WTC11 (cell line): ENCODE measurements around the gene ANKRD36.
"Not testable (repeated sequence)": the region's sequence is repeated elsewhere in the genome, so short reads cannot be mapped to it uniquely, and the experiment has no call there.

Experiments used
- TF ChIP-seq, protein P1 (sequence below): fragments of 200-600 bp; IDR thresholded peaks from 2 replicates; pipeline ENCODE4 v1.8.0; 2022; ENCODE audit warnings: antibody characterized with exemption
- TF ChIP-seq, protein P2 (sequence below): sonication (generic); formaldehyde crosslinking; IDR thresholded peaks from 2 replicates; pipeline ENCODE4 v1.8.1; 2023; ENCODE audit warnings: mild to moderate bottlenecking, missing genetic modification reagents, moderate library complexity

DNA sequence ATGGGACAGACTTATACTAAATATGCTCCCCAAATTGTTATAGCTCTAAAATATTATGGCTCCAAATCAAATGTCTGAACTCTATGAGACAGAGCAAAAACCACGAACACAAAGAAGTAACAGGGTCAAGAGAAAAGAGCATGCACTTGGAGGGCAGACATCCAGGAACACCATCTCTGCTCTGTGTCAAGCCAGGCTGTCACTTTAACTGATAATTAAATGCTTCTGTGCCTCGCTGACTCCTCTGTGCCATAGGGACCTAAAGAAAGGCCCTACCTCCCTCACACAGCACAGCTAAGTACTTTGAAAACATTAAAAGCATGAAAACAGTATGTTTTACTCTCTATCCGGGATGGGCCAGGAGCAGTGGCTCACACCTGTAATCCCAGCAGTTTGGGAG lies 42.0 kb upstream of the ANKRD36 start:
- TF ChIP-seq, protein P1, sequence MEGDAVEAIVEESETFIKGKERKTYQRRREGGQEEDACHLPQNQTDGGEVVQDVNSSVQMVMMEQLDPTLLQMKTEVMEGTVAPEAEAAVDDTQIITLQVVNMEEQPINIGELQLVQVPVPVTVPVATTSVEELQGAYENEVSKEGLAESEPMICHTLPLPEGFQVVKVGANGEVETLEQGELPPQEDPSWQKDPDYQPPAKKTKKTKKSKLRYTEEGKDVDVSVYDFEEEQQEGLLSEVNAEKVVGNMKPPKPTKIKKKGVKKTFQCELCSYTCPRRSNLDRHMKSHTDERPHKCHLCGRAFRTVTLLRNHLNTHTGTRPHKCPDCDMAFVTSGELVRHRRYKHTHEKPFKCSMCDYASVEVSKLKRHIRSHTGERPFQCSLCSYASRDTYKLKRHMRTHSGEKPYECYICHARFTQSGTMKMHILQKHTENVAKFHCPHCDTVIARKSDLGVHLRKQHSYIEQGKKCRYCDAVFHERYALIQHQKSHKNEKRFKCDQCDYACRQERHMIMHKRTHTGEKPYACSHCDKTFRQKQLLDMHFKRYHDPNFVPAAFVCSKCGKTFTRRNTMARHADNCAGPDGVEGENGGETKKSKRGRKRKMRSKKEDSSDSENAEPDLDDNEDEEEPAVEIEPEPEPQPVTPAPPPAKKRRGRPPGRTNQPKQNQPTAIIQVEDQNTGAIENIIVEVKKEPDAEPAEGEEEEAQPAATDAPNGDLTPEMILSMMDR: not testable (repeated sequence)
- TF ChIP-seq, protein P2, sequence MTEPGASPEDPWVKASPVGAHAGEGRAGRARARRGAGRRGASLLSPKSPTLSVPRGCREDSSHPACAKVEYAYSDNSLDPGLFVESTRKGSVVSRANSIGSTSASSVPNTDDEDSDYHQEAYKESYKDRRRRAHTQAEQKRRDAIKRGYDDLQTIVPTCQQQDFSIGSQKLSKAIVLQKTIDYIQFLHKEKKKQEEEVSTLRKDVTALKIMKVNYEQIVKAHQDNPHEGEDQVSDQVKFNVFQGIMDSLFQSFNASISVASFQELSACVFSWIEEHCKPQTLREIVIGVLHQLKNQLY (CRISPR knock-in tag): not testable (repeated sequence)
